ENCODE results near the gene CUZD1.

DNA sequence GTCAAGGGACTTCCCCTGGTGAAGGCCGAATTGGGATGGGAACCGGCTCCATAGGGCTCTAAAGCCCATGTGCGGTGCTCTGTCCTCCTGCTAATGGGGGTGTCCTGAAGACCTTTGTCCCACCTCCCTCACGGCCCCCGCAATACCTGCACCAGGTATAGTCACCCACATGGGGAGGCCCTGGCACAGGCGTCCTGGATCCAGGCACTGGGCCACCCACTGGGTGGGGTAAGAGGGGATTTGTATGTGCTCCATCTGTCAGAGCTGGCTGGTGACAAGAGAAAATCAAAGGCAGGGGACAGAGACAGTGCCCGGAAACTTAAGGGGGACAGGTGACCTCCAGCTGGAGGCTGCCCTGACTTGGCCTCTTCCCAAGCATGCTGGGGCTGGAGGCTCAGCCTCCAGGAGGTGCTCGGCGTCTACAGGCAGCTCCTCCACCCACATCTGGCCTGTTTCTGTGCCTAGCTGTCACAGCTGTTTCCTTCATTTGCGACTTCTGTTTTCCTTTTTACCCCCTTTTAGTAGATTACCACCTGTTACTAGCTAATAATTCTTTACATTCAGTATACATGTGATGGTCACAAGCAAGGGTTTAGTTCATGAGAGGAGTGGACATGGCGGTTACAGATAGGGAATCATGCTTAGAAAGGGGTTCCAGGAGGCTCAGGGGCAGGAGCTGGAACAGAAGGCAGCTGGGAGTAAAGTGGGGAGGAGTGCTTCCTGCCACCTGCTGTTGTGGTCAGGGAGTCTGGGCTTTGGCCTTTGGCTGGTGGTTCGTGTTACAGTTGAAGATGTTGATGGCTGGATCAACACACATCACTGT is 2.3 kb upstream of the CUZD1 start:
- TF ChIP-seq CTCF (IDR thresholded peaks at IDR 0.05; ENCODE audit: low read length), result no peak
- no peak for TF ChIP-seq EZH2 (IDR thresholded peaks at IDR 0.05; ENCODE audit: borderline replicate concordance, low read length)
